ENCODE data around the gene IL37.
"Not testable (repeated sequence)": the region's sequence is repeated elsewhere in the genome, so short reads cannot be mapped to it uniquely, and the experiment has no call there.

The IL37 gene

DNA sequence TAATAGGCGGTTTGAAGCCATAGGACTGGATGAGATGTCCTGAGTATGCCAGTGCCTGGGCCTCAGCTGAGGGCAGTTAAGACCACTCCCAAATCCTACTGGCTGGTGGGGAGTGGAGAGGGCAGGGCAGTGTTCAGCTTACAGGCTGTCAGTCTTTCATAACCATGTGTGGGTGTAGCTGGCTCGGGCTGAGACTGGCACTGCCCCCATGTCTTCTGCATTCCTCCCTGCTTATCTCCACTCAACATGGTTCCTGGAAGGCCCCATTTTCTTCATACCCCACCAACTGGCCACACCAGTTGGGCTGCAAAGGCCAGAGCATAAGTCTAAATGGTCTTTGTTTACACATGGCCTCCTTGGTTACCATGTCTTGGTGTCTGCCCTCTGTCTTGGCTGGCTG is 17.2 kb upstream of the IL37 start:
- H3K79me2 ChIP-seq (ENCODE audit: insufficient read depth, low read depth): no peaks in the 10 kb centered on the region
- H4K20me1 ChIP-seq (ENCODE audit: insufficient read depth): no peaks in the 10 kb centered on the region
- H3K27me3 ChIP-seq (ENCODE audit: insufficient read depth, low read depth): no peaks in the 10 kb centered on the region
- no peaks in the 10 kb centered on the region for H3K4me1 ChIP-seq (ENCODE audit: low read depth, poor library complexity, severe bottlenecking)
- TF ChIP-seq, protein P1, sequence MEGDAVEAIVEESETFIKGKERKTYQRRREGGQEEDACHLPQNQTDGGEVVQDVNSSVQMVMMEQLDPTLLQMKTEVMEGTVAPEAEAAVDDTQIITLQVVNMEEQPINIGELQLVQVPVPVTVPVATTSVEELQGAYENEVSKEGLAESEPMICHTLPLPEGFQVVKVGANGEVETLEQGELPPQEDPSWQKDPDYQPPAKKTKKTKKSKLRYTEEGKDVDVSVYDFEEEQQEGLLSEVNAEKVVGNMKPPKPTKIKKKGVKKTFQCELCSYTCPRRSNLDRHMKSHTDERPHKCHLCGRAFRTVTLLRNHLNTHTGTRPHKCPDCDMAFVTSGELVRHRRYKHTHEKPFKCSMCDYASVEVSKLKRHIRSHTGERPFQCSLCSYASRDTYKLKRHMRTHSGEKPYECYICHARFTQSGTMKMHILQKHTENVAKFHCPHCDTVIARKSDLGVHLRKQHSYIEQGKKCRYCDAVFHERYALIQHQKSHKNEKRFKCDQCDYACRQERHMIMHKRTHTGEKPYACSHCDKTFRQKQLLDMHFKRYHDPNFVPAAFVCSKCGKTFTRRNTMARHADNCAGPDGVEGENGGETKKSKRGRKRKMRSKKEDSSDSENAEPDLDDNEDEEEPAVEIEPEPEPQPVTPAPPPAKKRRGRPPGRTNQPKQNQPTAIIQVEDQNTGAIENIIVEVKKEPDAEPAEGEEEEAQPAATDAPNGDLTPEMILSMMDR (conservative IDR thresholded peaks at IDR 0.05; ENCODE audit: low read depth, low read length): no peak
- H3K36me3 ChIP-seq (ENCODE audit: insufficient read depth): no peaks in the 10 kb centered on the region
- no peak overlapping the region for H3K27ac ChIP-seq
- H3K4me3 ChIP-seq (IDR thresholded peaks at IDR 0.05; ENCODE audit: insufficient read depth, low read depth, low read length): no peak overlapping the region
- H3K9ac ChIP-seq: no peak overlapping the region
- H3K4me2 ChIP-seq: no peak overlapping the region
- no peak overlapping the region for H2AFZ ChIP-seq (ENCODE audit: low read depth)

DNA sequence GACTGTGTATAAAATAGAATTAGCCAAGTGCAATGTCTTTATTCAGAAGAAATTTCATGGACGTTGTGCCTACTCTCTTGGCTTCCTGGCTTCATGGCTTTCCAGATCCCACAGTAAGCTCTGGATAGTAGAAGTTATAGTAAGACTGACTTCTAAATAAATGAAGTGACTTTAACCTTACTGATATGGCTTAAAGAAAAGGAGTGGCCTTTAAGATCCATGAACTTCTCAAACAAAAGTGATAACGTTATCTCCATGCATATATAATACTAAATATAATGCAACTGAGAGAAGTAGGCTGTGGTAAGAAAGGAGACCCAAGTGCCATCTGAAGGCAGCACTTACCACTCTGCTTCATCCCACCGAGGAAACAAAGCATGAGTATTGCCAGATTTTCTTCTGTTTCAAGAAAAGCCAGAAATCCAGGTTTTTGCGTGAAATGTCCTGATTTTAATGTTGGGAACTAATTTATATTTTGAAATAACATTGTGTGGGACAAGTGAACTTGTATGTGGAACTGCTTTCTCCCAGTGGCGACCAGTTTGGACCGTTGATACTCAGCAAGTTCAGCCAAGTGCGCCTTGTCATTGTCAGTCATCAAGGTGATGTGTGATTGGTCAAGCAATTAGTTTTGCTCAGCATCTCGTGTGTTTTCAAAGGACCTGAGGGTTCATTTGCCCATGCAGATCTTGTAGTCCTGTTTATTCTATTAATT is 13.9 kb upstream of the IL37 start:
- Histone ChIP-seq H3K27ac (no peak overlapping the region), H3K4me2 (no peak overlapping the region), H3K79me2 (ENCODE audit: insufficient read depth, low read depth) (no peaks in the 10 kb centered on the region), H3K9ac (no peak overlapping the region), H3K4me1 (ENCODE audit: low read depth, poor library complexity, severe bottlenecking) (no peaks in the 10 kb centered on the region), H3K4me3 (IDR thresholded peaks at IDR 0.05; ENCODE audit: insufficient read depth, low read depth, low read length) (no peak overlapping the region), H4K20me1 (ENCODE audit: insufficient read depth) (no peaks in the 10 kb centered on the region), H2AFZ (ENCODE audit: low read depth) (no peak overlapping the region), H3K36me3 (ENCODE audit: insufficient read depth) (no peaks in the 10 kb centered on the region), H3K27me3 (ENCODE audit: insufficient read depth, low read depth) (no peaks in the 10 kb centered on the region)
- TF ChIP-seq, protein P1 (conservative IDR thresholded peaks at IDR 0.05; ENCODE audit: low read depth, low read length): no peak

DNA sequence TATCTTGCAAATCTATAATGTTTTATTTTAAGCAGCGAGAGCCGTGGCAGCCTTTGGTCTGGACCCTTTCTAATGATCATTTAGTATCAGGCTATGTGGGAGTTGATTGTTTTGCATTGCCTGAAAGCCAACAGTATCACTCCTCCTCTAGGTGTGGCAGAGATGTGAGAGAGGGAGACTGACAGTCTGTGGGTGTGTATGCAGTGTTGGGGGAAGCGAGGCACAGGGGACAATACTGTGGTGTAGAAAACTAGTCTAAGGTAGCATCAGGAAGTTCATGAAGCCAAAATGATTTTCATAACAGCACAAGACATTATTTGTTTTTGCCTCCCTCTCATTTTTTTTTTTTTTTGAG is 13.4 kb upstream of the IL37 start:
- H4K20me1 ChIP-seq (ENCODE audit: insufficient read depth): no peaks in the 10 kb centered on the region
- H3K79me2 ChIP-seq (ENCODE audit: insufficient read depth, low read depth): no peaks in the 10 kb centered on the region
- no peak overlapping the region for H3K4me2 ChIP-seq
- H2AFZ ChIP-seq (ENCODE audit: low read depth): no peak overlapping the region
- TF ChIP-seq, protein P1 (conservative IDR thresholded peaks at IDR 0.05; ENCODE audit: low read depth, low read length): no peak
- no peaks in the 10 kb centered on the region for H3K27me3 ChIP-seq (ENCODE audit: insufficient read depth, low read depth)
- H3K4me1 ChIP-seq (ENCODE audit: low read depth, poor library complexity, severe bottlenecking): no peaks in the 10 kb centered on the region
- no peak overlapping the region for H3K4me3 ChIP-seq (IDR thresholded peaks at IDR 0.05; ENCODE audit: insufficient read depth, low read depth, low read length)
- no peak overlapping the region for H3K27ac ChIP-seq
- H3K36me3 ChIP-seq (ENCODE audit: insufficient read depth): no peaks in the 10 kb centered on the region
- no peak overlapping the region for H3K9ac ChIP-seq

DNA sequence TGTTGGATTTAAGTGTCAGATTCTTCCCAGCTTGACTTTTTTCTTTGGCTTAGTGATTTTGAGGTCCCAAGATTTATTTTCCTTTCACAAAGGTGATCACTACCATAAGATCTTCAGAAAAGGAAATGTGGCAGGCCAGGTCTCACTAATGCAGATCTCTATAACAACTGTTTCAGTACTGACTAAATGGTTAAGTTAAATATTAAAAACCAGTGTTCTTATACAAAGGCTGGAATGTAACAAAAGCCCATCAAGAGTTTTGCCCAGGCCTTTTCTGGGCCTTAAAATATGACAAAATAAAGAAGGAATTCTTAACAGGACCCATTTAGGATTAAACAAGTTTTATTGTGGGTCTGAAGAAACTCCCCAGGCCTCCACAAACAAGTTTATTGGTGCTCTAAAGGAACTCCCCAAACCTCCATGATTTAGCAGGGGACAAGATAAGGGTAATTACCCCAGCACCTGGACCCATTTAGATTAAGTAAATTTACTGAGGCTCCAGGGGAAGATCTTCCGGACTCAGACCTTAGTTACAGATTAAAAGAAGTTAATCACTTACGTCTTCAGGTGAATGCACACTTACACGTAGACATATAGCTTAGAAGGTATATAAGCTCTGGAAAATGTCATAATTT is 9.4 kb upstream of the IL37 start:
- H4K20me1 ChIP-seq (ENCODE audit: insufficient read depth): not testable (repeated sequence)

DNA sequence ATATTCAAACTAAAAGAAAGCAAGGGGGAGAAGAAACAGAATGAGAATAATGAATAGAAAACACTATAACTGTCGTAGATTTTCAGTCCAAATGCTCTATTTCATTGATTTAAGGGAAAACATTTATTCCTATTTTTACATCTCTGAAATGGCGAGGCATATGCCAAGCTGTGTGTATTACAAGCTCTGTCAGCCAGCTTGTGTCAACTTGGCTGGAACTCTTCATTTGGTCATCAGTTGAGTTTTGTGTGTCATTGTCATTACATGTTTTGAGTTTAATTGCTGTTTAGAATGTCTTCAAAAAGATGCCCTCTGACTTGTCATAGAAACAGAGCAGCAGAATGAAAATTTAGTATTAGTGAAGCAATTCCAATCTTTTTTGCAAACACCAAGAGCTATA is 8.1 kb upstream of the IL37 start:
- no peaks in the 10 kb centered on the region for H3K79me2 ChIP-seq (ENCODE audit: insufficient read depth, low read depth)
- H3K4me2 ChIP-seq: no peak overlapping the region
- no peak overlapping the region for H2AFZ ChIP-seq (ENCODE audit: low read depth)
- no peaks in the 10 kb centered on the region for H3K27me3 ChIP-seq (ENCODE audit: insufficient read depth, low read depth)
- no peak overlapping the region for H3K4me3 ChIP-seq (IDR thresholded peaks at IDR 0.05; ENCODE audit: insufficient read depth, low read depth, low read length)
- TF ChIP-seq, protein P1 (conservative IDR thresholded peaks at IDR 0.05; ENCODE audit: low read depth, low read length): no peak
- H3K4me1 ChIP-seq (ENCODE audit: low read depth, poor library complexity, severe bottlenecking): no peaks in the 10 kb centered on the region
- H3K36me3 ChIP-seq (ENCODE audit: insufficient read depth): no peaks in the 10 kb centered on the region
- no peak overlapping the region for H3K27ac ChIP-seq
- no peak overlapping the region for H3K9ac ChIP-seq
- no peaks in the 10 kb centered on the region for H4K20me1 ChIP-seq (ENCODE audit: insufficient read depth)

More for the DNA sequence above, 9.4 kb upstream of the IL37 start:
- not testable (repeated sequence) for H3K79me2 ChIP-seq (ENCODE audit: insufficient read depth, low read depth); H3K4me3 ChIP-seq (IDR thresholded peaks at IDR 0.05; ENCODE audit: insufficient read depth, low read depth, low read length); H3K9ac ChIP-seq; H3K36me3 ChIP-seq (ENCODE audit: insufficient read depth); H3K27me3 ChIP-seq (ENCODE audit: insufficient read depth, low read depth); H3K4me2 ChIP-seq; H3K4me1 ChIP-seq (ENCODE audit: low read depth, poor library complexity, severe bottlenecking); H3K27ac ChIP-seq; H2AFZ ChIP-seq (ENCODE audit: low read depth)

All from KMS-11 (cell line).